MCF 10A (cell line): ENCODE measurements around the gene PALLD. TPM values are rescaled to one million over a fixed set of nuclear protein-coding genes. Genes with fewer than 3 reads are reported as not detected.

Experiments used
- BruUV-seq: library from RNA; stranded (reverse); fragments of 400-500 nt; replicated peaks from 2 replicates; lab custom pipeline; 2021; lab: Mats Ljungman, UMichigan
- CTCF ChIA-PET: fragments of 300-600 bp; sonication (Branson Sonifier 250); formaldehyde crosslinking; extraction: SDS; loops from one replicate; lab custom pipeline; 2021; ENCODE audit warnings: antibody characterized with exemption, inconsistent platforms; lab: Yijun Ruan, JAX
- POLR2A ChIA-PET: fragments of 300-600, 350-650 bp; sonication (Branson Sonifier 250); formaldehyde crosslinking; extraction: SDS; loops from one replicate; lab custom pipeline; 2020; ENCODE audit warnings: antibody characterized with exemption, inconsistent platforms; lab: Yijun Ruan, JAX
- DNase-seq: peaks from one replicate; pipeline ENCODE4 v3.0.0-alpha.2; 2018; ENCODE audit not compliant: unreplicated experiment
- H3K27ac Mint-ChIP-seq: one replicate; pipeline ENCODE4 v1.8.0; 2022; ENCODE audit warnings: mild to moderate bottlenecking, low read depth, mixed read lengths; ENCODE audit not compliant: unreplicated experiment
- H3K27me3 Mint-ChIP-seq: one replicate; pipeline ENCODE4 v1.8.0; 2022; ENCODE audit warnings: mixed read lengths; ENCODE audit not compliant: insufficient read depth, unreplicated experiment
- H3K36me3 Mint-ChIP-seq: one replicate; pipeline ENCODE4 v1.8.0; 2022; ENCODE audit warnings: mild to moderate bottlenecking, moderate library complexity, mixed read lengths; ENCODE audit not compliant: insufficient read depth, unreplicated experiment
- H3K4me1 Mint-ChIP-seq: one replicate; pipeline ENCODE4 v1.8.0; 2022; ENCODE audit warnings: mixed read lengths; ENCODE audit not compliant: insufficient read depth, unreplicated experiment
- H3K4me3 Mint-ChIP-seq: one replicate; pipeline ENCODE4 v1.8.0; 2022; ENCODE audit warnings: mild to moderate bottlenecking, moderate library complexity, mixed read lengths; ENCODE audit not compliant: unreplicated experiment
- H3K9me3 Mint-ChIP-seq: one replicate; pipeline ENCODE4 v1.8.0; 2022; ENCODE audit warnings: mixed read lengths; ENCODE audit not compliant: unreplicated experiment
- intact Hi-C: fragments of 100-400 bp; cut with micrococcal nuclease; formaldehyde crosslinking; loops from 2 replicates; pipeline ENCODE4 v1.14.1; 2022
- total RNA-seq: library from RNA; stranded (reverse); gene quantifications from 2 replicates; pipeline ENCODE4 v1.2.3, GENCODE V29; 2022
- TF ChIP-seq, protein P1 (sequence below): fragments of 200-600 bp; IDR thresholded peaks from one replicate; pipeline ENCODE4 v1.8.0; 2022; ENCODE audit warnings: antibody characterized with exemption, mild to moderate bottlenecking; ENCODE audit not compliant: unreplicated experiment

Gene PALLD
- total RNA-seq, 1 experiment from 2014 or later: 191 TPM

DNA sequence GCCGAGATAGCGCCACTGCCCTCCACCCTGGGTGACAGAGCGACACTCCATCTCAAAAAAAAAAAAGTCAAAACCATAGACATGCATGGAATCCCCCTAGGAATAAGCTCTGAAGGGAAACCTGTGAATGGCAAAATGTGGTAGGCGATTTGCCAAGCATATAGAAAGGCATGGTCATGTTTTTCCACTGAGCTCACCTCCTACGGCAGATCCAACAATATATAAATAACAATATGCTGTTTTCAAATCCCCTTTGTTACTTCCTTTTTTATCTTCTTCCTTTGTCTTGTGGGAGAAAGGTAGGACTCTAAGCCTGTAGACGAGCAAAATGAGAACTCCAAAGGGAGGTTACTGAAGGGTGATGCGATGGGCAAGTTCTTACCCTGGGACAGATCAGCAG lies 219.0 kb downstream of the PALLD start:
- H3K27ac Mint-ChIP-seq: peak overlapping the region; percentile 77
- CTCF ChIA-PET: interaction anchor here (0.6 to 1.2 kb wide), 4 partner anchors 70 to 131 kb away, joined by 3 to 8 read pairs (median 3); no protein-coding TSS in a partner anchor

DNA sequence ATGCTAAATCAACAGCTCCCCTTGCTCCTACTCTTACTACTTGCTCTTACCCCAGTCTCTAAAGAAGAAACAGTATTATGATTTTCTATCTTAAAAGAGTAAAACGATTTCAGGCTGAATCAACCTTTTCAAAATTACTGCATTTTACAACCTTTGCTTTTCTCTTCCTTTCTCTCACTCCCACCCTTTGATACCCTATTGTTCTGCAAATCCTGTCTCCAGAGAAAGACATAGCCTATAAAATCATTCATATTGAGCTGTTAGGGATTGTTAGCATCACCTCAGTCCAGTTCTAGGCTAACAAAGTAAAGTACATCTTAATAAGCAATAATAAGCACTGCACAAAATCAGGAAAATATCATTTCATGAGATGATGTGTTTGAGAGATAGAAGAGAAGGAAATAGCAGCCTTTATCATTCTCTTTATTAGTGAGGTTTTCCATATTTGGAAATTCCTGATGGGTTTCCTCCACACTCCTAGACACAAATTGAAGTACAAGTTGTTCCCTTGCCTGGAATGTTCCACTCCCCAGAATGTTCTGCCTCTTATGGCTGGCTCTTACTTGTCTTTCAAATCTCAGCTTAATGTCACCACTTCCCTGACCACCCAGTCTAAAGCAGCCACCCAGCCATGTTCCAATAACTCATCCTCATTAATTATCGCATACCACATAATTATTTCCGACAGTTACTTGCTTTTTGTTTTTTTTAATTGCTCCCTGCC lies 219.7 kb downstream of the PALLD start:
- ChIA-PET CTCF (interaction anchor here (0.6 to 1.2 kb wide), 3 partner anchors 69 to 131 kb away, joined by 3 to 8 read pairs (median 3); no protein-coding TSS in a partner anchor), POLR2A (interaction anchor here (0.7 to 3.6 kb wide), 18 partner anchors 11 to 205 kb away, joined by 3 to 32 read pairs (median 3); no protein-coding TSS in a partner anchor)
- peak overlapping the region; percentile 8 for H3K4me3 Mint-ChIP-seq
- no peak for DNase-seq
- BruUV-seq: no TSS peak
- H3K27me3 Mint-ChIP-seq: no peaks in the 10 kb centered on the region
- H3K9me3 Mint-ChIP-seq: peaks cover 8% of the 10 kb centered on the region
- intact Hi-C loops: loop anchor here (10.0 kb wide), 1 partner anchor 202 kb away; no protein-coding TSS in a partner anchor
- peak overlapping the region; percentile 77 for H3K27ac Mint-ChIP-seq
- H3K36me3 Mint-ChIP-seq: no peaks in the 10 kb centered on the region
- peaks cover 34% of the 10 kb centered on the region for H3K4me1 Mint-ChIP-seq
- TF ChIP-seq, protein P1, sequence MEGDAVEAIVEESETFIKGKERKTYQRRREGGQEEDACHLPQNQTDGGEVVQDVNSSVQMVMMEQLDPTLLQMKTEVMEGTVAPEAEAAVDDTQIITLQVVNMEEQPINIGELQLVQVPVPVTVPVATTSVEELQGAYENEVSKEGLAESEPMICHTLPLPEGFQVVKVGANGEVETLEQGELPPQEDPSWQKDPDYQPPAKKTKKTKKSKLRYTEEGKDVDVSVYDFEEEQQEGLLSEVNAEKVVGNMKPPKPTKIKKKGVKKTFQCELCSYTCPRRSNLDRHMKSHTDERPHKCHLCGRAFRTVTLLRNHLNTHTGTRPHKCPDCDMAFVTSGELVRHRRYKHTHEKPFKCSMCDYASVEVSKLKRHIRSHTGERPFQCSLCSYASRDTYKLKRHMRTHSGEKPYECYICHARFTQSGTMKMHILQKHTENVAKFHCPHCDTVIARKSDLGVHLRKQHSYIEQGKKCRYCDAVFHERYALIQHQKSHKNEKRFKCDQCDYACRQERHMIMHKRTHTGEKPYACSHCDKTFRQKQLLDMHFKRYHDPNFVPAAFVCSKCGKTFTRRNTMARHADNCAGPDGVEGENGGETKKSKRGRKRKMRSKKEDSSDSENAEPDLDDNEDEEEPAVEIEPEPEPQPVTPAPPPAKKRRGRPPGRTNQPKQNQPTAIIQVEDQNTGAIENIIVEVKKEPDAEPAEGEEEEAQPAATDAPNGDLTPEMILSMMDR: no peak

More for the DNA sequence above, 219.0 kb downstream of the PALLD start:
- Mint-ChIP-seq H3K36me3 (no peaks in the 10 kb centered on the region), H3K4me1 (peaks cover 39% of the 10 kb centered on the region), H3K4me3 (no peak overlapping the region), H3K27me3 (no peaks in the 10 kb centered on the region), H3K9me3 (peaks cover 5% of the 10 kb centered on the region)
- TF ChIP-seq, protein P1: no peak
- intact Hi-C loops: loop anchor here (10.0 kb wide), 1 partner anchor 201 kb away; no protein-coding TSS in a partner anchor
- DNase-seq: no peak
- POLR2A ChIA-PET: interaction anchor here (0.6 to 3.6 kb wide), 8 partner anchors 60 to 205 kb away, joined by 3 to 32 read pairs (median 4); no protein-coding TSS in a partner anchor
- BruUV-seq: no TSS peak

DNA sequence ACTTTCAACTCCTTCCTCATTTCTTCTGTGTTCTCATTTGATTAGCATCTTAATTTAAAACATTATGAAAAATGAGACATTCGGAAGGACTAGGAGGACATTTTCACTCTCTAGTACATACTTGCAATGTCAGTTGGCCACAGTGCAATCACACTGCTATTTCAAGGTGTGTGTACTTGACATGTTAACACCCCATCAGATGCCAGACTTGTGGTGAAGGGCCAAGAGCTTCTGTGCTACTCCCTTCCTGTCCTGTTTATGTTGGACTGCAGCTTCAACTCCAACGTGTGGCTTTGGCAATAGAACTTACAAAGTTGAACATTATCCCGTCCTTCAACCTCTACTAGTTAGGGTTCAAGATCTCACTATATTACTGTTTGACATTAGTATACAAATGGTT lies 221.0 kb downstream of the PALLD start:
- Mint-ChIP-seq H3K36me3 (no peaks in the 10 kb centered on the region), H3K9me3 (peaks cover 11% of the 10 kb centered on the region), H3K27ac (peak overlapping the region; percentile 77), H3K4me3 (peak overlapping the region; percentile 4), H3K27me3 (no peaks in the 10 kb centered on the region), H3K4me1 (peaks cover 36% of the 10 kb centered on the region)
- CTCF ChIA-PET: interaction anchor here (1.0 kb wide), 2 partner anchors 118 to 203 kb away, joined by 3 to 4 read pairs; no protein-coding TSS in a partner anchor
- TF ChIP-seq, protein P1: no peak
- BruUV-seq: no TSS peak
- POLR2A ChIA-PET: interaction anchor here (0.5 to 3.6 kb wide), 8 partner anchors 12 to 162 kb away, joined by 3 to 32 read pairs (median 4); no protein-coding TSS in a partner anchor
- intact Hi-C loops: loop anchor here (10.0 kb wide), 1 partner anchor 203 kb away; no protein-coding TSS in a partner anchor
- DNase-seq: peak; percentile 65

DNA sequence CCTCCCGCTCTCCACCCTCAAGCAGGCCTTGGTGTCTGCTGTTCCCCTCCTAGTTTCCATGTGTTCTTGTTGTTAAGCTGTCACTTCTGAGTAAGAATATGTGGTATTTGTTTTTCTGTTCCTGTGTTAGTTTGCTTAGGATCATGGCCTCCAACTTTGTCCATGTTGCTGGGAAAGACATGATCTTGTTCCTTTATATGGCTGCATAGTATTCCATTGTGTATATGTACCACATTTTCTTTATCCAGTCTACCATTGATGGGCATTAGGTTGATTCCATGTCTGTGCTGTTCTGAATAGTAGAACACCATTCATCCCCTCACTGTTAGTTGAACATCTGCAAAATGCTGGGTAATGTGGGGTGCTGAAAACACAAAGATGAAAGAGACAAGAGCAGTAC lies 222.9 kb downstream of the PALLD start:
- Mint-ChIP-seq H3K27ac (no peak overlapping the region), H3K27me3 (no peaks in the 10 kb centered on the region), H3K4me3 (no peak overlapping the region), H3K4me1 (peaks cover 43% of the 10 kb centered on the region), H3K9me3 (peaks cover 11% of the 10 kb centered on the region), H3K36me3 (no peaks in the 10 kb centered on the region)
- CTCF ChIA-PET: no interaction called here
- no TSS peak for BruUV-seq
- POLR2A ChIA-PET: no interaction called here
- intact Hi-C loops: loop anchor here (10.0 kb wide), 1 partner anchor 205 kb away; no protein-coding TSS in a partner anchor
- TF ChIP-seq, protein P1: no peak
- no peak for DNase-seq
